Lower leg skin (tissue), 3 donors: ENCODE measurements around the gene TRIP11.

Experiments used
- POLR2A ChIP-seq, 2 donors: fragments of 450-650 bp; IDR thresholded peaks; one replicate each; pipeline ENCODE4 v1.6.1; 2016 to 2017; ENCODE audit warnings: antibody characterized with exemption in 2 of 2, mild to moderate bottlenecking in 1 of 2, moderate library complexity in 1 of 2
- TF ChIP-seq, protein P1 (sequence below), 3 donors: fragments of 450-650 bp; IDR thresholded peaks; one replicate each; pipeline ENCODE4 v1.5.1; 2016; ENCODE audit warnings: antibody characterized with exemption in 3 of 3, mild to moderate bottlenecking in 3 of 3, moderate library complexity in 2 of 3

DNA sequence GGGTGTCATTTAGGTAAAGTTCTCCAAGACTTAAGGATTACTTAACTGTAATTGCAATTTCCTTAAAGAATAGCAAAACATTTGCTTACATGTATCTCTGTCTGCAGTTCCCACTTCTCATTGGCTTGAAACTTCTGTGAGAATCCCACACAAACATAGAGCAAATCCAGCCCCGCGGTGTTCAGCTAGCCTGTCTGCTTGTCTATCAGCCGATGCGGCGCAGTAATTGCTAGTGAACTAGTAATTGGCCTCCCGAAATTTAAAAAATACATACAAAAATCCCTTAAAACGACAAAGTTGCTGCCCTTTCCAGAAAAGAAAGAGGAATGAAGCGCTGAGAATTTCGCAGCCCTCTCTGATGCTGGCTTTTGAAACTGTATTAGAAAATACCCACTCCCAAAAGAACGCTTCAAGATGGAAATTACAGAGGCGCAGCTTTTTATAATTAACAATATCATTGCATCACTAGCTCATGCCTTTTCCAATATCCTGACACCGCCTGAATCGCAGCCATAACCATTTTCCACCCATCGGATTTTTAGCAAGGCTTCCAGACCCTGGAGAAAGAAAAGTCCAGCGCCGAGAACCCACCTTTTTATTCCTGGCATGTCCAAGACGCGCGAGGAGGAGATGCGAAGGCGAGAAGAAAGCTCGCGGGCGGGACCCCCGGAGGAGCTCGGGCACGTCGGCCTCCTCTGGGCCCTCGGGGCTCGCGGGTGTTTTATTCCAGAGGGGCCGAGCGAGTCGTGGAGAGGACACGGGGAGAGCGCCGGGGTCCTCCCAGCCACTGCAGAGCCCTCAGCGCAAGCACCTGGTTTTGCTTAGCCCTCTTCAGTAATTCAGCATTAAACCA is 93.0 kb downstream of the TRIP11 start:
- TF ChIP-seq POLR2A (IDR thresholded peaks at IDR 0.05) = no peak
- TF ChIP-seq, protein P1, sequence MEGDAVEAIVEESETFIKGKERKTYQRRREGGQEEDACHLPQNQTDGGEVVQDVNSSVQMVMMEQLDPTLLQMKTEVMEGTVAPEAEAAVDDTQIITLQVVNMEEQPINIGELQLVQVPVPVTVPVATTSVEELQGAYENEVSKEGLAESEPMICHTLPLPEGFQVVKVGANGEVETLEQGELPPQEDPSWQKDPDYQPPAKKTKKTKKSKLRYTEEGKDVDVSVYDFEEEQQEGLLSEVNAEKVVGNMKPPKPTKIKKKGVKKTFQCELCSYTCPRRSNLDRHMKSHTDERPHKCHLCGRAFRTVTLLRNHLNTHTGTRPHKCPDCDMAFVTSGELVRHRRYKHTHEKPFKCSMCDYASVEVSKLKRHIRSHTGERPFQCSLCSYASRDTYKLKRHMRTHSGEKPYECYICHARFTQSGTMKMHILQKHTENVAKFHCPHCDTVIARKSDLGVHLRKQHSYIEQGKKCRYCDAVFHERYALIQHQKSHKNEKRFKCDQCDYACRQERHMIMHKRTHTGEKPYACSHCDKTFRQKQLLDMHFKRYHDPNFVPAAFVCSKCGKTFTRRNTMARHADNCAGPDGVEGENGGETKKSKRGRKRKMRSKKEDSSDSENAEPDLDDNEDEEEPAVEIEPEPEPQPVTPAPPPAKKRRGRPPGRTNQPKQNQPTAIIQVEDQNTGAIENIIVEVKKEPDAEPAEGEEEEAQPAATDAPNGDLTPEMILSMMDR (IDR thresholded peaks at IDR 0.05) = no peak
